IMR-90 (cell line): ENCODE results near the gene EGF. TPM values are rescaled to one million over a fixed set of nuclear protein-coding genes. Genes with fewer than 3 reads are reported as not detected.

ENCODE experiments used
- ATAC-seq: fragments of 200-7000 bp; cut with Tn5 transposase; 2 replicates; pipeline ENCODE4 v1.9.1; 2020; ENCODE audit warnings: low read depth, mild to moderate bottlenecking, moderate library complexity
- BruUV-seq: library from RNA; stranded (reverse); fragments of 400-500 nt; replicated peaks from 2 replicates; lab custom pipeline; 2021; lab: Mats Ljungman, UMichigan
- CTCF ChIA-PET: fragments of 300-600 bp; formaldehyde crosslinking; extraction: SDS; loops from one replicate; lab custom pipeline; 2021; ENCODE audit warnings: antibody characterized with exemption; lab: Yijun Ruan, JAX
- POLR2A ChIA-PET: fragments of 300-600 bp; sonication (Branson Sonifier 250); formaldehyde crosslinking; loops from one replicate; lab custom pipeline; 2022; ENCODE audit warnings: antibody characterized with exemption; ENCODE audit not compliant: unreplicated experiment; lab: Charles Lee
- DNase-seq: peaks from one replicate; pipeline ENCODE4 v3.0.0; 2013
- H2AFZ ChIP-seq: replicated peaks from 2 replicates; pipeline ENCODE3; 2013; ENCODE audit warnings: low read length, mild to moderate bottlenecking; ENCODE audit not compliant: poor library complexity
- H2AK5ac ChIP-seq: 2 replicates; pipeline ENCODE4 v1.6.1; 2013; ENCODE audit warnings: low read depth, low read length, inconsistent platforms
- H2AK9ac ChIP-seq: replicated peaks from 2 replicates; pipeline ENCODE3; 2013; ENCODE audit warnings: mild to moderate bottlenecking, low read depth, low read length, moderate library complexity; ENCODE audit not compliant: poor library complexity
- H2BK120ac ChIP-seq: 2 replicates; pipeline ENCODE4 v1.6.1; 2013; ENCODE audit warnings: low read depth, low read length, inconsistent platforms
- H2BK15ac ChIP-seq: 3 replicates; pipeline ENCODE4 v1.6.1; 2013; ENCODE audit warnings: low read depth, low read length, inconsistent platforms
- H2BK20ac ChIP-seq: 2 replicates; pipeline ENCODE4 v1.6.1; 2013; ENCODE audit warnings: low read depth, mild to moderate bottlenecking, inconsistent platforms, low read length, moderate library complexity
- H2BK5ac ChIP-seq: 2 replicates; pipeline ENCODE4 v1.6.1; 2013; ENCODE audit warnings: mild to moderate bottlenecking, low read depth, low read length, inconsistent platforms; ENCODE audit not compliant: poor library complexity, severe bottlenecking
- H3K14ac ChIP-seq: replicated peaks from 2 replicates; pipeline ENCODE4 v1.6.1; 2013; ENCODE audit warnings: low read depth, low read length, inconsistent platforms
- H3K18ac ChIP-seq: 2 replicates; pipeline ENCODE4 v1.6.1; 2013; ENCODE audit warnings: low read depth, low read length, control low read depth
- H3K23ac ChIP-seq: 2 replicates; pipeline ENCODE4 v1.6.1; 2013; ENCODE audit warnings: low read depth, low read length, inconsistent platforms
- H3K27ac ChIP-seq: 2 replicates; pipeline ENCODE4 v1.5.1; 2013; ENCODE audit warnings: mild to moderate bottlenecking, control low read depth, low read length; ENCODE audit not compliant: insufficient read depth
- H3K27me3 ChIP-seq: 2 replicates; pipeline ENCODE4 v1.6.1; 2013; ENCODE audit warnings: low read length; ENCODE audit not compliant: control insufficient read depth, insufficient read depth
- H3K36me3 ChIP-seq: 2 replicates; pipeline ENCODE4 v1.6.1; 2013; ENCODE audit warnings: low read length, mixed read lengths; ENCODE audit not compliant: control insufficient read depth, insufficient read depth
- H3K4ac ChIP-seq: 2 replicates; pipeline ENCODE4 v1.6.1; 2013; ENCODE audit warnings: low read depth, low read length, inconsistent platforms
- H3K4me1 ChIP-seq: 2 replicates; pipeline ENCODE4 v1.6.1; 2013; ENCODE audit warnings: low read length, mixed read lengths; ENCODE audit not compliant: control insufficient read depth, insufficient read depth
- H3K4me2 ChIP-seq: 2 replicates; pipeline ENCODE4 v1.6.1; 2013; ENCODE audit warnings: low read depth, mild to moderate bottlenecking, control low read depth, low read length, moderate library complexity
- H3K4me3 ChIP-seq: 2 replicates; pipeline ENCODE4 v1.5.1; 2013; ENCODE audit warnings: low read depth, mild to moderate bottlenecking, control low read depth, low read length, moderate library complexity; ENCODE audit not compliant: insufficient read depth
- H3K56ac ChIP-seq: 2 replicates; pipeline ENCODE4 v1.6.1; 2013; ENCODE audit warnings: low read length, inconsistent platforms; ENCODE audit not compliant: insufficient read depth; ENCODE audit errors: extremely low read depth
- H3K79me1 ChIP-seq, 2 experiments: 2 replicates each; pipeline ENCODE4 v1.6.1; 2013; ENCODE audit warnings: low read length in 2 of 2, inconsistent platforms in 1 of 2, low read depth in 1 of 2
- H3K9ac ChIP-seq: 2 replicates; pipeline ENCODE4 v1.6.1; 2013; ENCODE audit warnings: low read depth, low read length, control low read depth
- H3K9me1 ChIP-seq: 2 replicates; pipeline ENCODE4 v1.6.1; 2013; ENCODE audit warnings: low read length, inconsistent platforms; ENCODE audit not compliant: insufficient read depth
- H3K9me3 ChIP-seq: 2 replicates; pipeline ENCODE4 v1.6.1; 2013; ENCODE audit warnings: low read length; ENCODE audit not compliant: control insufficient read depth, insufficient read depth
- H4K20me1 ChIP-seq: 2 replicates; pipeline ENCODE4 v1.6.1; 2013; ENCODE audit warnings: low read length, inconsistent platforms; ENCODE audit not compliant: insufficient read depth
- H4K5ac ChIP-seq: 2 replicates; pipeline ENCODE4 v1.6.1; 2013; ENCODE audit warnings: mild to moderate bottlenecking, low read depth, low read length, control low read depth
- H4K8ac ChIP-seq, 2 experiments: 2 replicates each; pipeline ENCODE4 v1.6.1; 2013; ENCODE audit warnings: low read depth in 2 of 2, low read length in 2 of 2, control low read depth in 1 of 2, inconsistent platforms in 1 of 2
- H4K91ac ChIP-seq: 2 replicates; pipeline ENCODE4 v1.6.1; 2013; ENCODE audit warnings: low read depth, low read length, inconsistent platforms; ENCODE audit not compliant: insufficient read depth
- RAD21 ChIP-seq: IDR thresholded peaks from 2 replicates; pipeline ENCODE4 v1.6.1; 2012; ENCODE audit warnings: low read length, improper control_type of control experiment
- SMC3 ChIP-seq: fragments of 150-350 bp; IDR thresholded peaks from 2 replicates; pipeline ENCODE4 v1.6.1; 2016; ENCODE audit warnings: low read depth, mild to moderate bottlenecking, antibody characterized with exemption, low read length, moderate library complexity
- USF2 ChIP-seq: fragments of 150-350 bp; IDR thresholded peaks from 2 replicates; pipeline ENCODE4 v1.6.1; 2017; ENCODE audit warnings: mild to moderate bottlenecking, antibody characterized with exemption, low read length, low read depth
- WGBS, 2 experiments: methylation state at CpG; one replicate each; pipeline versions ENCODE4 v1.1.5 to v1.1.7; 2013; ENCODE audit warnings: missing lambda C conversion rate in 2 of 2; ENCODE audit not compliant: insufficient read length in 1 of 2; ENCODE audit errors: extremely low coverage in 2 of 2; 5-methylcytosine and 5-hydroxymethylcytosine counted together
- dilution Hi-C: fragments of 300-500 bp; cut with HindIII; formaldehyde crosslinking; loops from one replicate; pipeline ENCODE4 v1.14.3; 2018; ENCODE audit warnings: low sequenced_read_pairs; ENCODE audit not compliant: unreplicated experiment
- in situ Hi-C: fragments of 300-500 bp; cut with MboI; formaldehyde crosslinking; loops from 3 replicates; pipeline ENCODE4 v1.14.3; 2019; ENCODE audit warnings: low sequenced_read_pairs, inconsistent platforms, mixed read lengths
- intact Hi-C: fragments of 100-400 bp; cut with micrococcal nuclease; formaldehyde crosslinking; loops from 2 replicates; pipeline ENCODE4 v1.10.0; 2022
- polyA plus RNA-seq, 3 experiments: library from polyadenylated mRNA; depleted of rRNA; stranded (reverse); fragments of >200 nt; gene quantifications; 2 replicates each; pipeline ENCODE4 v1.2.3, GENCODE V29; 2012; ENCODE audit warnings: low replicate concordance in 1 of 3
- total RNA-seq: library from RNA; depleted of rRNA; stranded (reverse); fragments of >200 nt; gene quantifications from 2 replicates; pipeline ENCODE4 v1.2.3, GENCODE V29; 2012
- TF ChIP-seq, protein P1 (sequence below): conservative IDR thresholded peaks from 2 replicates; pipeline ENCODE4 v1.5.1; 2012; ENCODE audit warnings: mild to moderate bottlenecking, low read depth, low read length, improper control_type of control experiment

Gene EGF
- total and polyA plus RNA-seq, 2 of the 4 experiments (the other 2 are of a cell fraction) = 1.7 to 2.2 TPM

DNA sequence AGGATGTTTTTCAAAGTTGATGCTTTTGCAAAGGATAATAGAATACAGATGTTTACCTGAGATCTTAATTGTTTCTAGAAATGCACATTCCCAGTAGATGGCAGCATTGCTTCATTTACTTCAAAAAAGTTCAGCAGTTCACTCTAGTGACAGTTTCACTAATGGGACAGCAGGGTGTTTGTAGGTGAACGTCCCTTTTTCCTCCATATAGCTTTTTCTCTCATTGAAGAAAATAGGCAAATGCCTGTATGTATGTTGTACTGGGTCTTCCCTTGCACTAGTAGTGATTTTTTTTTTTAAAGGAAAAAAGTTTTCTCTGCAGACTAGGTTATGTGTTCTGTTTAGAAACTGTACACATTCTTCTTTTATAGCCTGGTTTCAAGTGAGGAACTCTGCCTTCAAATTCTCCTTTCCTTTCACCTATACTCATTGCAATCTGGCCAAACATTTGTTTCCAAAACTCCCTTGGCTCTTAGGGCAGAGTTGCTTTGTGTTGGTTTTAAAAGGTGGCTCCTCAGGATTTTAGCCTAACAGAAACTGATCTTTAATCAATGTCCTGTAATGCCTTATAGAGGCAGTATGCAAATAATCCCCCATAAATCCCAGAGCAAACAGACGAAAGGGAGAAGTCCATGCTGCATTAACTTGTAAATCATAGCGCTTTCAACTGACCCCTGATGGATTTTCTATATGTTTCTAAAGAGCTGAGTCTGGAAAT is 86.3 kb downstream of the EGF start:
- POLR2A ChIA-PET = no interaction called here
- dilution Hi-C loops (no loop called here), intact Hi-C loops (loop anchor here (1.0 to 10.0 kb wide), 3 partner anchors 517 to 1632 kb away; no protein-coding TSS in a partner anchor), in situ Hi-C loops (loop anchor here (5.0 kb wide), 1 partner anchor 518 kb away; no protein-coding TSS in a partner anchor)
- no peak overlapping the region for H3K56ac ChIP-seq
- H3K4me3 ChIP-seq = no peak overlapping the region
- ATAC-seq (peak; percentile 73), DNase-seq (peak; percentile 61)
- no peak overlapping the region for H3K27ac ChIP-seq
- no peaks in the 10 kb centered on the region for H3K9me3 ChIP-seq
- H2BK20ac ChIP-seq = no peak overlapping the region
- H4K5ac ChIP-seq = no peak overlapping the region
- H3K23ac ChIP-seq = no peak overlapping the region
- H4K20me1 ChIP-seq = no peaks in the 10 kb centered on the region
- H3K9me1 ChIP-seq = no peaks in the 10 kb centered on the region
- no peak overlapping the region for H2AFZ ChIP-seq
- H4K91ac ChIP-seq = no peak overlapping the region
- peak; percentile 86 for TF ChIP-seq RAD21
- TF ChIP-seq, protein P1, sequence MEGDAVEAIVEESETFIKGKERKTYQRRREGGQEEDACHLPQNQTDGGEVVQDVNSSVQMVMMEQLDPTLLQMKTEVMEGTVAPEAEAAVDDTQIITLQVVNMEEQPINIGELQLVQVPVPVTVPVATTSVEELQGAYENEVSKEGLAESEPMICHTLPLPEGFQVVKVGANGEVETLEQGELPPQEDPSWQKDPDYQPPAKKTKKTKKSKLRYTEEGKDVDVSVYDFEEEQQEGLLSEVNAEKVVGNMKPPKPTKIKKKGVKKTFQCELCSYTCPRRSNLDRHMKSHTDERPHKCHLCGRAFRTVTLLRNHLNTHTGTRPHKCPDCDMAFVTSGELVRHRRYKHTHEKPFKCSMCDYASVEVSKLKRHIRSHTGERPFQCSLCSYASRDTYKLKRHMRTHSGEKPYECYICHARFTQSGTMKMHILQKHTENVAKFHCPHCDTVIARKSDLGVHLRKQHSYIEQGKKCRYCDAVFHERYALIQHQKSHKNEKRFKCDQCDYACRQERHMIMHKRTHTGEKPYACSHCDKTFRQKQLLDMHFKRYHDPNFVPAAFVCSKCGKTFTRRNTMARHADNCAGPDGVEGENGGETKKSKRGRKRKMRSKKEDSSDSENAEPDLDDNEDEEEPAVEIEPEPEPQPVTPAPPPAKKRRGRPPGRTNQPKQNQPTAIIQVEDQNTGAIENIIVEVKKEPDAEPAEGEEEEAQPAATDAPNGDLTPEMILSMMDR = peak; percentile 91
- TF ChIP-seq USF2 = no peak
- peak; percentile 64 for TF ChIP-seq SMC3
- H2AK5ac ChIP-seq = no peak overlapping the region
- BruUV-seq = no TSS peak
- no peak overlapping the region for H3K14ac ChIP-seq
- WGBS, 2 experiments = 100% methylated on average over 1 of the region's 3 CpGs; no CpG with 5 or more reads in 1 of the 2 experiments
- H2AK9ac ChIP-seq = no peak overlapping the region
- peaks cover 2% of the 10 kb centered on the region; the same call in 1 of the 2 replicates for H3K27me3 ChIP-seq
- H2BK15ac ChIP-seq = no peak overlapping the region
- H3K4me1 ChIP-seq = no peaks in the 10 kb centered on the region
- H3K18ac ChIP-seq = no peak overlapping the region
- H3K36me3 ChIP-seq = no peaks in the 10 kb centered on the region
- H3K4ac ChIP-seq = no peak overlapping the region
- H4K8ac ChIP-seq = no peak overlapping the region
- CTCF ChIA-PET = interaction anchor here (0.7 to 2.5 kb wide), 13 partner anchors 21 to 1182 kb away, joined by 3 to 15 read pairs (median 4); no protein-coding TSS in a partner anchor
- H3K9ac ChIP-seq = no peak overlapping the region
- H3K79me1 ChIP-seq = no peaks in the 10 kb centered on the region
- H2BK5ac ChIP-seq = no peak overlapping the region
- no peak overlapping the region for H3K4me2 ChIP-seq
- no peak overlapping the region for H2BK120ac ChIP-seq
